IMR-90 (cell line): Measurements from ENCODE around the gene STX5. TPM values are rescaled to one million over a fixed set of nuclear protein-coding genes. Genes with fewer than 3 reads are reported as not detected.

Experiments
- ATAC-seq: fragments of 200-7000 bp; cut with Tn5 transposase; 2 replicates; pipeline ENCODE4 v1.9.1; 2020; ENCODE audit warnings: low read depth, mild to moderate bottlenecking, moderate library complexity
- BruUV-seq: library from RNA; stranded (reverse); fragments of 400-500 nt; replicated peaks from 2 replicates; lab custom pipeline; 2021; lab: Mats Ljungman, UMichigan
- CTCF ChIA-PET: fragments of 300-600 bp; formaldehyde crosslinking; extraction: SDS; loops from one replicate; lab custom pipeline; 2021; ENCODE audit warnings: antibody characterized with exemption; lab: Yijun Ruan, JAX
- POLR2A ChIA-PET: fragments of 300-600 bp; sonication (Branson Sonifier 250); formaldehyde crosslinking; loops from one replicate; lab custom pipeline; 2022; ENCODE audit warnings: antibody characterized with exemption; ENCODE audit not compliant: unreplicated experiment; lab: Charles Lee
- DNase-seq: peaks from one replicate; pipeline ENCODE4 v3.0.0; 2013
- H2AFZ ChIP-seq: replicated peaks from 2 replicates; pipeline ENCODE3; 2013; ENCODE audit warnings: low read length, mild to moderate bottlenecking; ENCODE audit not compliant: poor library complexity
- H2AK5ac ChIP-seq: 2 replicates; pipeline ENCODE4 v1.6.1; 2013; ENCODE audit warnings: low read depth, low read length, inconsistent platforms
- H2AK9ac ChIP-seq: replicated peaks from 2 replicates; pipeline ENCODE3; 2013; ENCODE audit warnings: mild to moderate bottlenecking, low read depth, low read length, moderate library complexity; ENCODE audit not compliant: poor library complexity
- H2BK120ac ChIP-seq: 2 replicates; pipeline ENCODE4 v1.6.1; 2013; ENCODE audit warnings: low read depth, low read length, inconsistent platforms
- H2BK15ac ChIP-seq: 3 replicates; pipeline ENCODE4 v1.6.1; 2013; ENCODE audit warnings: low read depth, low read length, inconsistent platforms
- H2BK20ac ChIP-seq: 2 replicates; pipeline ENCODE4 v1.6.1; 2013; ENCODE audit warnings: low read depth, mild to moderate bottlenecking, inconsistent platforms, low read length, moderate library complexity
- H2BK5ac ChIP-seq: 2 replicates; pipeline ENCODE4 v1.6.1; 2013; ENCODE audit warnings: mild to moderate bottlenecking, low read depth, low read length, inconsistent platforms; ENCODE audit not compliant: poor library complexity, severe bottlenecking
- H3K14ac ChIP-seq: replicated peaks from 2 replicates; pipeline ENCODE4 v1.6.1; 2013; ENCODE audit warnings: low read depth, low read length, inconsistent platforms
- H3K18ac ChIP-seq: 2 replicates; pipeline ENCODE4 v1.6.1; 2013; ENCODE audit warnings: low read depth, low read length, control low read depth
- H3K23ac ChIP-seq: 2 replicates; pipeline ENCODE4 v1.6.1; 2013; ENCODE audit warnings: low read depth, low read length, inconsistent platforms
- H3K27ac ChIP-seq: 2 replicates; pipeline ENCODE4 v1.5.1; 2013; ENCODE audit warnings: mild to moderate bottlenecking, control low read depth, low read length; ENCODE audit not compliant: insufficient read depth
- H3K27me3 ChIP-seq: 2 replicates; pipeline ENCODE4 v1.6.1; 2013; ENCODE audit warnings: low read length; ENCODE audit not compliant: control insufficient read depth, insufficient read depth
- H3K36me3 ChIP-seq: 2 replicates; pipeline ENCODE4 v1.6.1; 2013; ENCODE audit warnings: low read length, mixed read lengths; ENCODE audit not compliant: control insufficient read depth, insufficient read depth
- H3K4ac ChIP-seq: 2 replicates; pipeline ENCODE4 v1.6.1; 2013; ENCODE audit warnings: low read depth, low read length, inconsistent platforms
- H3K4me1 ChIP-seq: 2 replicates; pipeline ENCODE4 v1.6.1; 2013; ENCODE audit warnings: low read length, mixed read lengths; ENCODE audit not compliant: control insufficient read depth, insufficient read depth
- H3K4me2 ChIP-seq: 2 replicates; pipeline ENCODE4 v1.6.1; 2013; ENCODE audit warnings: low read depth, mild to moderate bottlenecking, control low read depth, low read length, moderate library complexity
- H3K4me3 ChIP-seq: 2 replicates; pipeline ENCODE4 v1.5.1; 2013; ENCODE audit warnings: low read depth, mild to moderate bottlenecking, control low read depth, low read length, moderate library complexity; ENCODE audit not compliant: insufficient read depth
- H3K56ac ChIP-seq: 2 replicates; pipeline ENCODE4 v1.6.1; 2013; ENCODE audit warnings: low read length, inconsistent platforms; ENCODE audit not compliant: insufficient read depth; ENCODE audit errors: extremely low read depth
- H3K79me1 ChIP-seq, 2 experiments: 2 replicates each; pipeline ENCODE4 v1.6.1; 2013; ENCODE audit warnings: low read length in 2 of 2, inconsistent platforms in 1 of 2, low read depth in 1 of 2
- H3K9ac ChIP-seq: 2 replicates; pipeline ENCODE4 v1.6.1; 2013; ENCODE audit warnings: low read depth, low read length, control low read depth
- H3K9me1 ChIP-seq: 2 replicates; pipeline ENCODE4 v1.6.1; 2013; ENCODE audit warnings: low read length, inconsistent platforms; ENCODE audit not compliant: insufficient read depth
- H3K9me3 ChIP-seq: 2 replicates; pipeline ENCODE4 v1.6.1; 2013; ENCODE audit warnings: low read length; ENCODE audit not compliant: control insufficient read depth, insufficient read depth
- H4K20me1 ChIP-seq: 2 replicates; pipeline ENCODE4 v1.6.1; 2013; ENCODE audit warnings: low read length, inconsistent platforms; ENCODE audit not compliant: insufficient read depth
- H4K5ac ChIP-seq: 2 replicates; pipeline ENCODE4 v1.6.1; 2013; ENCODE audit warnings: mild to moderate bottlenecking, low read depth, low read length, control low read depth
- H4K8ac ChIP-seq, 2 experiments: 2 replicates each; pipeline ENCODE4 v1.6.1; 2013; ENCODE audit warnings: low read depth in 2 of 2, low read length in 2 of 2, control low read depth in 1 of 2, inconsistent platforms in 1 of 2
- H4K91ac ChIP-seq: 2 replicates; pipeline ENCODE4 v1.6.1; 2013; ENCODE audit warnings: low read depth, low read length, inconsistent platforms; ENCODE audit not compliant: insufficient read depth
- CEBPB ChIP-seq: IDR thresholded peaks from 2 replicates; pipeline ENCODE4 v1.6.1; 2012; ENCODE audit warnings: low read depth, low read length, improper control_type of control experiment
- FOS ChIP-seq: fragments of 150-350 bp; IDR thresholded peaks from 2 replicates; pipeline ENCODE4 v1.6.1; 2016; ENCODE audit warnings: low read depth, low read length
- MAZ ChIP-seq: IDR thresholded peaks from 2 replicates; pipeline ENCODE4 v1.6.1; 2012; ENCODE audit warnings: low read depth, mild to moderate bottlenecking, low read length, improper control_type of control experiment, moderate library complexity, borderline replicate concordance
- MXI1 ChIP-seq: IDR thresholded peaks from 2 replicates; pipeline ENCODE4 v1.6.1; 2012; ENCODE audit warnings: low read depth, mild to moderate bottlenecking, low read length, moderate library complexity, borderline replicate concordance
- RAD21 ChIP-seq: IDR thresholded peaks from 2 replicates; pipeline ENCODE4 v1.6.1; 2012; ENCODE audit warnings: low read length, improper control_type of control experiment
- RCOR1 ChIP-seq: IDR thresholded peaks from 2 replicates; pipeline ENCODE4 v1.6.1; 2012; ENCODE audit warnings: mild to moderate bottlenecking, low read length, improper control_type of control experiment; ENCODE audit not compliant: insufficient replicate concordance
- SMC3 ChIP-seq: fragments of 150-350 bp; IDR thresholded peaks from 2 replicates; pipeline ENCODE4 v1.6.1; 2016; ENCODE audit warnings: low read depth, mild to moderate bottlenecking, antibody characterized with exemption, low read length, moderate library complexity
- whole genome bisulfite sequencing, 2 experiments: methylation state at CpG; one replicate each; pipeline versions ENCODE4 v1.1.5 to v1.1.7; 2013; ENCODE audit warnings: missing lambda C conversion rate in 2 of 2; ENCODE audit not compliant: insufficient read length in 1 of 2; ENCODE audit errors: extremely low coverage in 2 of 2; 5-methylcytosine and 5-hydroxymethylcytosine counted together
- dilution Hi-C: fragments of 300-500 bp; cut with HindIII; formaldehyde crosslinking; loops from one replicate; pipeline ENCODE4 v1.14.3; 2018; ENCODE audit warnings: low sequenced_read_pairs; ENCODE audit not compliant: unreplicated experiment
- in situ Hi-C: fragments of 300-500 bp; cut with MboI; formaldehyde crosslinking; loops from 3 replicates; pipeline ENCODE4 v1.14.3; 2019; ENCODE audit warnings: low sequenced_read_pairs, inconsistent platforms, mixed read lengths
- intact Hi-C: fragments of 100-400 bp; cut with micrococcal nuclease; formaldehyde crosslinking; loops from 2 replicates; pipeline ENCODE4 v1.10.0; 2022
- polyA plus RNA-seq, 3 experiments: library from polyadenylated mRNA; depleted of rRNA; stranded (reverse); fragments of >200 nt; gene quantifications; 2 replicates each; pipeline ENCODE4 v1.2.3, GENCODE V29; 2012; ENCODE audit warnings: low replicate concordance in 1 of 3
- total RNA-seq: library from RNA; depleted of rRNA; stranded (reverse); fragments of >200 nt; gene quantifications from 2 replicates; pipeline ENCODE4 v1.2.3, GENCODE V29; 2012
- TF ChIP-seq, protein P1 (sequence below): fragments of 150-350 bp; IDR thresholded peaks from 2 replicates; pipeline ENCODE4 v1.6.1; 2016; ENCODE audit warnings: low read depth, mild to moderate bottlenecking, low read length, moderate library complexity, borderline replicate concordance

STX5 gene
- total and polyA plus RNA-seq, 2 of the 4 experiments (the other 2 are of a cell fraction) = 43.1 to 49.5 TPM

DNA sequence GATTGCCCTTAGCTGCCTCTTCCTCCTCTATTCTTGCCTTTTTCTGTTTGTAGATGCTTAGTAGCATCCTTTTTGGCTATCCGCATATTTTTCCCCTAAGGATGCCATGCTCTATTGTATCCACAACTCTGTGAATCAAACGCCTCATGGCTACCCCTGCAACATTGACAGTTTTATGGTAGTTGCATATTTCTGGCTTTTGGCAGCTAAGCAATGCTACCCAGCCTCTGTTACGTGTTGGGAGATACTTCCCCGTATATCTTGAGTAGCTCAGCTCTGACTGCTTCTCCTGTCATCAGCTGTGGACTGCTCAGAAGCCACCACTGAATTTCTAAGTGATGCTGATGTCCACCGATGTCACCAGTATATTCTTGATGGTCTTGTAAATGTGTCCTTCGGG, 33.8 kb upstream of the STX5 start:
- in situ Hi-C loops = loop anchor here (25.0 kb wide), 1 partner anchor 478 kb away; no protein-coding TSS in a partner anchor

More for the DNA sequence above, 33.8 kb upstream of the STX5 start:
- no peaks in the 10 kb centered on the region; the same call in 1 of the 2 replicates for H3K36me3 ChIP-seq
- no peak overlapping the region for H4K8ac ChIP-seq
- H3K27me3 ChIP-seq = no peaks in the 10 kb centered on the region
- dilution Hi-C loops (no loop called here), intact Hi-C loops (no loop called here)
- H3K14ac ChIP-seq = no peak overlapping the region
- H3K27ac ChIP-seq = no peak overlapping the region
- no TSS peak for BruUV-seq
- no peak overlapping the region for H2BK15ac ChIP-seq
- H3K4me3 ChIP-seq = no peak overlapping the region
- no peak overlapping the region for H4K5ac ChIP-seq
- H3K18ac ChIP-seq = no peak overlapping the region
- ATAC-seq (no peak), DNase-seq (no peak)
- H3K9me3 ChIP-seq = no peaks in the 10 kb centered on the region
- H3K9ac ChIP-seq = no peak overlapping the region
- 83% methylated on average over 1 of the region's 6 CpGs; no CpG with 5 or more reads in 1 of the 2 experiments for WGBS, 2 experiments
- H2BK20ac ChIP-seq = no peak overlapping the region
- H2AFZ ChIP-seq = no peak overlapping the region
- no peak overlapping the region for H2BK120ac ChIP-seq
- 0 out of 2 replicates have a peak, but pooled peaks cover 3% of the 10 kb centered on the region for H3K9me1 ChIP-seq
- ChIA-PET POLR2A (no interaction called here), CTCF (no interaction called here)
- H2AK5ac ChIP-seq = no peak overlapping the region
- H3K4me1 ChIP-seq = no peaks in the 10 kb centered on the region
- no peak overlapping the region for H2AK9ac ChIP-seq
- no peak overlapping the region for H2BK5ac ChIP-seq
- no peak overlapping the region for H3K4me2 ChIP-seq
- H3K23ac ChIP-seq = no peak overlapping the region
- H3K79me1 ChIP-seq = peaks cover 18% of the 10 kb centered on the region in 2 experiments; a peak in 3 of 4 replicates
- no peak overlapping the region for H3K56ac ChIP-seq
- no peak overlapping the region for H3K4ac ChIP-seq
- H4K91ac ChIP-seq = no peak overlapping the region
- TF ChIP-seq FOS (no peak), MAZ (no peak), MXI1 (no peak), CEBPB (no peak), RCOR1 (no peak), RAD21 (no peak), SMC3 (no peak)
- TF ChIP-seq, protein P1, sequence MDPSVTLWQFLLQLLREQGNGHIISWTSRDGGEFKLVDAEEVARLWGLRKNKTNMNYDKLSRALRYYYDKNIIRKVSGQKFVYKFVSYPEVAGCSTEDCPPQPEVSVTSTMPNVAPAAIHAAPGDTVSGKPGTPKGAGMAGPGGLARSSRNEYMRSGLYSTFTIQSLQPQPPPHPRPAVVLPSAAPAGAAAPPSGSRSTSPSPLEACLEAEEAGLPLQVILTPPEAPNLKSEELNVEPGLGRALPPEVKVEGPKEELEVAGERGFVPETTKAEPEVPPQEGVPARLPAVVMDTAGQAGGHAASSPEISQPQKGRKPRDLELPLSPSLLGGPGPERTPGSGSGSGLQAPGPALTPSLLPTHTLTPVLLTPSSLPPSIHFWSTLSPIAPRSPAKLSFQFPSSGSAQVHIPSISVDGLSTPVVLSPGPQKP = no peak
- peaks cover 4% of the 10 kb centered on the region for H4K20me1 ChIP-seq
